Airway epithelial cell (primary cell): ENCODE measurements around the gene ARHGEF12. TPM values are rescaled to one million over a fixed set of nuclear protein-coding genes. Genes with fewer than 3 reads are reported as not detected.

Experiments
- total RNA-seq: library from RNA; depleted of rRNA; stranded (reverse); fragments of >200 nt; gene quantifications from 2 replicates; pipeline ENCODE4 v1.2.3, GENCODE V29; 2015

Gene ARHGEF12, protein sequence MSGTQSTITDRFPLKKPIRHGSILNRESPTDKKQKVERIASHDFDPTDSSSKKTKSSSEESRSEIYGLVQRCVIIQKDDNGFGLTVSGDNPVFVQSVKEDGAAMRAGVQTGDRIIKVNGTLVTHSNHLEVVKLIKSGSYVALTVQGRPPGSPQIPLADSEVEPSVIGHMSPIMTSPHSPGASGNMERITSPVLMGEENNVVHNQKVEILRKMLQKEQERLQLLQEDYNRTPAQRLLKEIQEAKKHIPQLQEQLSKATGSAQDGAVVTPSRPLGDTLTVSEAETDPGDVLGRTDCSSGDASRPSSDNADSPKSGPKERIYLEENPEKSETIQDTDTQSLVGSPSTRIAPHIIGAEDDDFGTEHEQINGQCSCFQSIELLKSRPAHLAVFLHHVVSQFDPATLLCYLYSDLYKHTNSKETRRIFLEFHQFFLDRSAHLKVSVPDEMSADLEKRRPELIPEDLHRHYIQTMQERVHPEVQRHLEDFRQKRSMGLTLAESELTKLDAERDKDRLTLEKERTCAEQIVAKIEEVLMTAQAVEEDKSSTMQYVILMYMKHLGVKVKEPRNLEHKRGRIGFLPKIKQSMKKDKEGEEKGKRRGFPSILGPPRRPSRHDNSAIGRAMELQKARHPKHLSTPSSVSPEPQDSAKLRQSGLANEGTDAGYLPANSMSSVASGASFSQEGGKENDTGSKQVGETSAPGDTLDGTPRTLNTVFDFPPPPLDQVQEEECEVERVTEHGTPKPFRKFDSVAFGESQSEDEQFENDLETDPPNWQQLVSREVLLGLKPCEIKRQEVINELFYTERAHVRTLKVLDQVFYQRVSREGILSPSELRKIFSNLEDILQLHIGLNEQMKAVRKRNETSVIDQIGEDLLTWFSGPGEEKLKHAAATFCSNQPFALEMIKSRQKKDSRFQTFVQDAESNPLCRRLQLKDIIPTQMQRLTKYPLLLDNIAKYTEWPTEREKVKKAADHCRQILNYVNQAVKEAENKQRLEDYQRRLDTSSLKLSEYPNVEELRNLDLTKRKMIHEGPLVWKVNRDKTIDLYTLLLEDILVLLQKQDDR (N-terminal part only)
- 32.6 and 45.4 TPM in 2 replicates for total RNA-seq

GRCh38 chr11:120335908-120336640 is at the start of gene ARHGEF12:
Gene ARHGEF12 (plus strand): TSS chr11:120336413. CDS start chr11:120337244, 831 bp downstream.

GRCh38 chr11:120324932-120325810 is 11.0 kb upstream of the ARHGEF12 start, which contains the start of gene TLCD5:
Gene TLCD5 (plus strand): TSS chr11:120325299. CDS start chr11:120327442, 2,143 bp downstream.

DNA sequence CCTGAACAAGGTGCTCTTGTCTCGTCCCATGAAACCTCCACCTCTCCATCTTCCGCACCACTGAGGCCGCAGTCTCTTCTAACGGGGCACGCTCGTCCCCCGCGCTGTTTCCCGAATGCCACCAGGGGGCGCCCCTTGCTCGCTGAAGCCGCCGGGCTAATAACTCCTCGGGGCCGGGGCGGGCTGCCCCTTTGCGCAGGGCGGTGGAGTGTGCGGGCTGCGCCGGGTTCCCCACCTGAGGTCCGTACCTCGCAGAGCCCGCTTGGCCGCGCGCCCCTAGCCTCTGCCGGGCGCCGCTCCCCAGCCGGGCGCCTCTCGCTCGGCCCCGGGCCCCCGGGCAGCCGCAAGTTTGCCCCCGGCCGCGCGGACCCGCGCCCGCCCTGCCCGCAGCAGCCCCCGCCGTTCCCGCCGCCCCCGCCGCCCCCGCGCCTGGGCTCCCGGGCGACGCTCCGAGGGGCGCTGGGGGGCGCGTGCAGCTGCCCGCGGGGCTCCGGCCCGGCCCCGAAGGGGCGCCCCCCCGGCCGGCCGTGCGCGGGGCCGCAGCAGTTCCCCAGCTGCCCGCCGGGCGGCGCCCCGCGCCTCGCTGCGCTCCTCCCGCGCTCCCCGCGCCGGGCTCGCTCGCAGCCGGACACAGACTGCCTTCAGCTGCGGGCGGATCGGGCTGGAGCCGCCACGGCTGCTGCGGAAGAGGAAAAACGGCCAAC is 175.1 kb downstream of the ARHGEF12 start, which contains the start of gene GRIK4:
Gene GRIK4 (plus strand): TSS at position 633 of the 704 bp plus-strand sequence. CDS start 148,571 bp downstream, outside the sequence.

Other genes starting within 250 kb of the ARHGEF12 start
- 314 and 489 TPM in 2 replicates for gene TRIM29, start 198.3 kb upstream of the ARHGEF12 start, total RNA-seq
- gene OAF, start 125.4 kb upstream of the ARHGEF12 start, total RNA-seq: 25.7 and 26.0 TPM in 2 replicates
- gene POU2F3, start 96.3 kb upstream of the ARHGEF12 start, total RNA-seq: 0.49 and 0.51 TPM in 2 replicates
- gene TLCD5, start 11.1 kb upstream of the ARHGEF12 start, total RNA-seq: 1.3 and 2.0 TPM in 2 replicates
- gene GRIK4, start 175.3 kb downstream of the ARHGEF12 start, total RNA-seq: not detected in 2 replicates